ENCODE measurements around the gene FOXP3.

The FOXP3 gene

DNA sequence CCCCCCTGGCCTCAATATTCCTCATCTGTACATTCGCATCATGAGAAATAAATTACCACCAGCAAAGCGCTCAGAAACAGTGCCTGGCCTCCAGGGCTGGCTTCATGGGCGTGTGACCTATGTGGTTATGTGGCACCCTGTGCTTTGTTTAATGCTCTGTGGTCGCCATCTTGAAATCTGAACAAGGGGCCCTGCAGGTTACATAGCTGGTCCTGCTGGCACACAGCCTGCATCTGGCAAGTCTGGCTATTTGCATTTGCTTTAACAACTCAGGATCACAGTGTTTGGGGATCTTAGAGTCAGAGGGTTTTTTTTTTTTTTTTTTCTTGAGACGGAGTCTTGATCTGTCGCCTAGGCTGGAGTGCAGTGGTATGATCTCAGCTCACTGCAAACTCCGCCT, 9.9 kb downstream of the FOXP3 start:
- no peak for DNase-seq

GRCh38 chrX:49251325-49251724, 13.2 kb downstream of the FOXP3 start:
- Histone ChIP-seq H3K23ac (ENCODE audit: low read length in 2 of 2) (no peak overlapping the region), H4K8ac (ENCODE audit: low read length) (no peak overlapping the region), H3K27ac (ENCODE audit: low read length, poor library complexity, severe bottlenecking) (no peak overlapping the region), H2AK5ac (ENCODE audit: low read length, severe bottlenecking) (no peak overlapping the region), H3K4ac (ENCODE audit: low read depth in 1 of 2, low read length in 2 of 2) (no peak overlapping the region), H3K27me3 (ENCODE audit: control insufficient read depth in 1 of 2, insufficient read depth in 1 of 2, low read length in 2 of 2) (peaks cover 0 to 10% of the 10 kb centered on the region in 2 experiments), H2BK15ac (ENCODE audit: low read depth, poor library complexity, severe bottlenecking) (no peak overlapping the region), H3K4me3 (ENCODE audit: insufficient read depth in 1 of 2, low read depth in 1 of 2, low read length in 2 of 2) (no peak overlapping the region), H3K9ac (ENCODE audit: low read length) (no peak overlapping the region), H2BK5ac (ENCODE audit: low read depth, low read length, poor library complexity, severe bottlenecking) (no peak overlapping the region), H3K9me3 (ENCODE audit: control insufficient read depth, low read length) (no peaks in the 10 kb centered on the region), H3K36me3 (ENCODE audit: control insufficient read depth in 1 of 2, insufficient read depth in 2 of 2, low read depth in 1 of 2, low read length in 2 of 2) (peaks cover 2 to 49% of the 10 kb centered on the region in 2 experiments), H3K14ac (ENCODE audit: low read length in 2 of 2) (no peak overlapping the region), H2BK120ac (ENCODE audit: low read depth, low read length) (no peak overlapping the region), H2AFZ (ENCODE audit: low read depth, low read length) (no peak overlapping the region), H3K4me1 (ENCODE audit: control insufficient read depth, insufficient read depth, low read depth, low read length) (no peaks in the 10 kb centered on the region), H4K91ac (ENCODE audit: low read length) (no peak overlapping the region), H3K79me1 (replicated peaks; ENCODE audit: low read length, poor library complexity, severe bottlenecking) (no peaks in the 10 kb centered on the region), H2BK12ac (ENCODE audit: low read length in 2 of 2) (no peak overlapping the region), H3K4me2 (ENCODE audit: low read length, poor library complexity, severe bottlenecking) (no peak overlapping the region), H3K18ac (ENCODE audit: low read depth in 1 of 2, low read length in 2 of 2) (no peak overlapping the region)
- DNase-seq, result no peak
- 97% methylated on average over 13 of the region's 13 CpGs for WGBS

More for the DNA sequence above, 9.9 kb downstream of the FOXP3 start:
- Histone ChIP-seq H3K4me2 (ENCODE audit: low read length, poor library complexity, severe bottlenecking) (no peak overlapping the region), H3K18ac (ENCODE audit: low read depth in 1 of 2, low read length in 2 of 2) (no peak overlapping the region), H4K91ac (ENCODE audit: low read length) (no peak overlapping the region), H2BK15ac (ENCODE audit: low read depth, poor library complexity, severe bottlenecking) (no peak overlapping the region), H2AFZ (ENCODE audit: low read depth, low read length) (no peak overlapping the region), H3K27me3 (ENCODE audit: control insufficient read depth in 1 of 2, insufficient read depth in 1 of 2, low read length in 2 of 2) (peaks cover 0 to 14% of the 10 kb centered on the region in 2 experiments), H4K8ac (ENCODE audit: low read length) (no peak overlapping the region), H3K14ac (ENCODE audit: low read length in 2 of 2) (no peak overlapping the region), H3K79me1 (replicated peaks; ENCODE audit: low read length, poor library complexity, severe bottlenecking) (no peaks in the 10 kb centered on the region), H3K4me1 (ENCODE audit: control insufficient read depth, insufficient read depth, low read depth, low read length) (no peaks in the 10 kb centered on the region), H2BK12ac (ENCODE audit: low read length in 2 of 2) (no peak overlapping the region), H2BK5ac (ENCODE audit: low read depth, low read length, poor library complexity, severe bottlenecking) (no peak overlapping the region), H3K27ac (ENCODE audit: low read length, poor library complexity, severe bottlenecking) (no peak overlapping the region), H2AK5ac (ENCODE audit: low read length, severe bottlenecking) (no peak overlapping the region), H3K23ac (ENCODE audit: low read length in 2 of 2) (no peak overlapping the region), H3K9ac (ENCODE audit: low read length) (no peak overlapping the region), H3K4ac (ENCODE audit: low read depth in 1 of 2, low read length in 2 of 2) (no peak overlapping the region), H2BK120ac (ENCODE audit: low read depth, low read length) (no peak overlapping the region), H3K36me3 (ENCODE audit: control insufficient read depth in 1 of 2, insufficient read depth in 2 of 2, low read depth in 1 of 2, low read length in 2 of 2) (peaks cover 0 to 17% of the 10 kb centered on the region in 2 experiments), H3K4me3 (ENCODE audit: insufficient read depth in 1 of 2, low read depth in 1 of 2, low read length in 2 of 2) (no peak overlapping the region), H3K9me3 (ENCODE audit: control insufficient read depth, low read length) (no peaks in the 10 kb centered on the region)
- WGBS, result 94% methylated on average over 5 of the region's 7 CpGs

DNA sequence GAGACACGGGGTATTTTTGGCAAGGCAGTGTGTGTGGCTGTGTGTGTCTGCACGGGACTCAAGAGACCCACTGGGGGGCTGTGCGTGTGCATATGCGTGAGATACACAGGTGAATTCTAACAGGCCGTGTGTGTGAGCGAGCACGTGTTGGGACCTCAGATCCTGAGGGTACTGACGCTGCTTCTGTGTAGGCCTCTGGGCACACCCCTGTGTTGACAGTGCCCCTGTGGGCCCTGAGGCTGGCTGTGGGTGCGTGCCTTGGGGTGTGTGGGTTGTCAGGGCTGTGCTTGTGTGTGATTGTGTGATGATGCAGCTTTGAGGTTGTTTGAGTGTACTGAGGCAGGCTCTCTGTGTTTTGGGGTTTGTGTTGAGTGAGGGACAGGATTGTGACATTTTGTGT, 13.9 kb downstream of the FOXP3 start:
- Histone ChIP-seq H3K27ac (ENCODE audit: low read length, poor library complexity, severe bottlenecking) (no peak overlapping the region), H2BK12ac (ENCODE audit: low read length in 2 of 2) (no peak overlapping the region), H4K8ac (ENCODE audit: low read length) (no peak overlapping the region), H3K4me2 (ENCODE audit: low read length, poor library complexity, severe bottlenecking) (no peak overlapping the region), H3K27me3 (ENCODE audit: control insufficient read depth in 1 of 2, insufficient read depth in 1 of 2, low read length in 2 of 2) (peaks cover 0 to 8% of the 10 kb centered on the region in 2 experiments), H4K91ac (ENCODE audit: low read length) (no peak overlapping the region), H3K79me1 (replicated peaks; ENCODE audit: low read length, poor library complexity, severe bottlenecking) (no peaks in the 10 kb centered on the region), H2AK5ac (ENCODE audit: low read length, severe bottlenecking) (no peak overlapping the region), H3K36me3 (ENCODE audit: control insufficient read depth in 1 of 2, insufficient read depth in 2 of 2, low read depth in 1 of 2, low read length in 2 of 2) (peaks cover 2 to 50% of the 10 kb centered on the region in 2 experiments), H3K4me1 (ENCODE audit: control insufficient read depth, insufficient read depth, low read depth, low read length) (no peaks in the 10 kb centered on the region), H3K18ac (ENCODE audit: low read depth in 1 of 2, low read length in 2 of 2) (no peak overlapping the region), H3K23ac (ENCODE audit: low read length in 2 of 2) (no peak overlapping the region), H3K14ac (ENCODE audit: low read length in 2 of 2) (no peak overlapping the region), H2BK120ac (ENCODE audit: low read depth, low read length) (no peak overlapping the region), H2AFZ (ENCODE audit: low read depth, low read length) (no peak overlapping the region), H3K4ac (ENCODE audit: low read depth in 1 of 2, low read length in 2 of 2) (no peak overlapping the region), H3K9me3 (ENCODE audit: control insufficient read depth, low read length) (no peaks in the 10 kb centered on the region), H2BK15ac (ENCODE audit: low read depth, poor library complexity, severe bottlenecking) (no peak overlapping the region), H2BK5ac (ENCODE audit: low read depth, low read length, poor library complexity, severe bottlenecking) (no peak overlapping the region), H3K4me3 (ENCODE audit: insufficient read depth in 1 of 2, low read depth in 1 of 2, low read length in 2 of 2) (no peak overlapping the region), H3K9ac (ENCODE audit: low read length) (no peak overlapping the region)
- 98% methylated on average over 9 of the region's 9 CpGs for WGBS
- no peak for DNase-seq

- no peak overlapping the region for H3K18ac ChIP-seq (ENCODE audit: low read depth in 1 of 2, low read length in 2 of 2)
- H2AK5ac ChIP-seq (ENCODE audit: low read length, severe bottlenecking), result no peak overlapping the region
- no peak overlapping the region for H3K27ac ChIP-seq (ENCODE audit: low read length, poor library complexity, severe bottlenecking)
- 93% methylated on average over 13 of the region's 13 CpGs for WGBS
- no peak overlapping the region for H3K4me2 ChIP-seq (ENCODE audit: low read length, poor library complexity, severe bottlenecking)
- H2BK15ac ChIP-seq (ENCODE audit: low read depth, poor library complexity, severe bottlenecking), result no peak overlapping the region
- H3K27me3 ChIP-seq (ENCODE audit: control insufficient read depth in 1 of 2, insufficient read depth in 1 of 2, low read length in 2 of 2), result peaks cover 0 to 8% of the 10 kb centered on the region in 2 experiments
- no peak overlapping the region for H2BK120ac ChIP-seq (ENCODE audit: low read depth, low read length)
- no peaks in the 10 kb centered on the region for H3K4me1 ChIP-seq (ENCODE audit: control insufficient read depth, insufficient read depth, low read depth, low read length)
- no peak overlapping the region for H3K14ac ChIP-seq (ENCODE audit: low read length in 2 of 2)
- no peak for DNase-seq
- peaks cover 2 to 50% of the 10 kb centered on the region in 2 experiments for H3K36me3 ChIP-seq (ENCODE audit: control insufficient read depth in 1 of 2, insufficient read depth in 2 of 2, low read depth in 1 of 2, low read length in 2 of 2)
- no peak overlapping the region for H2BK5ac ChIP-seq (ENCODE audit: low read depth, low read length, poor library complexity, severe bottlenecking)
- no peak overlapping the region for H4K8ac ChIP-seq (ENCODE audit: low read length)
- no peak overlapping the region for H3K4ac ChIP-seq (ENCODE audit: low read depth in 1 of 2, low read length in 2 of 2)
- no peak overlapping the region for H2BK12ac ChIP-seq (ENCODE audit: low read length in 2 of 2)
- no peaks in the 10 kb centered on the region for H3K9me3 ChIP-seq (ENCODE audit: control insufficient read depth, low read length)
- H3K79me1 ChIP-seq (replicated peaks; ENCODE audit: low read length, poor library complexity, severe bottlenecking), result no peaks in the 10 kb centered on the region
- no peak overlapping the region for H3K4me3 ChIP-seq (ENCODE audit: insufficient read depth in 1 of 2, low read depth in 1 of 2, low read length in 2 of 2)
- H2AFZ ChIP-seq (ENCODE audit: low read depth, low read length), result no peak overlapping the region
- no peak overlapping the region for H3K23ac ChIP-seq (ENCODE audit: low read length in 2 of 2)
- no peak overlapping the region for H3K9ac ChIP-seq (ENCODE audit: low read length)
- H4K91ac ChIP-seq (ENCODE audit: low read length), result no peak overlapping the region
Observed at GRCh38 chrX:49250066-49250465, 14.4 kb downstream of the FOXP3 start.

Measured in mesenchymal stem cell (in vitro differentiated cells and primary cell).